GM23338 (cell line): Measurements from ENCODE around the gene SERTAD3. TPM values are rescaled to one million over a fixed set of nuclear protein-coding genes. Genes with fewer than 3 reads are reported as not detected.
A peak's percentile ranks its signal among the peaks of the same experiment; 100 is the strongest.

Experiments
- ATAC-seq: fragments of 200-7000 bp; cut with Tn5 transposase; 3 replicates; pipeline ENCODE4 v1.9.1; 2020
- DNase-seq: peaks from one replicate; pipeline ENCODE4 v3.0.0-alpha.2; 2015; ENCODE audit warnings: low spot score
- H2AFZ ChIP-seq: fragments of 200-600 bp; sonication (generic); 2 replicates; pipeline ENCODE4 v1.8.0; 2016; ENCODE audit warnings: antibody characterized with exemption, mild to moderate bottlenecking, moderate library complexity
- H3F3A ChIP-seq: fragments of 200-600 bp; sonication (generic); replicated peaks from 2 replicates; pipeline ENCODE4 v1.8.0; 2017; ENCODE audit warnings: antibody characterized with exemption, mixed run types, low read depth
- H3K27ac ChIP-seq: fragments of 200-600 bp; sonication (generic); 2 replicates; pipeline ENCODE4 v1.6.1; 2016; ENCODE audit warnings: low read depth
- H3K27me3 ChIP-seq: fragments of 200-600 bp; sonication (generic); 2 replicates; pipeline ENCODE4 v1.8.0; 2016; ENCODE audit warnings: mild to moderate bottlenecking, mixed run types, moderate library complexity; ENCODE audit not compliant: insufficient read depth
- H3K36me3 ChIP-seq: fragments of 200-600 bp; sonication (generic); 2 replicates; pipeline ENCODE4 v1.8.0; 2016; ENCODE audit warnings: mild to moderate bottlenecking; ENCODE audit not compliant: insufficient read depth
- H3K4me1 ChIP-seq: fragments of 200-600 bp; sonication (generic); 2 replicates; pipeline ENCODE4 v1.8.0; 2016; ENCODE audit warnings: mild to moderate bottlenecking, moderate library complexity; ENCODE audit not compliant: insufficient read depth
- H3K4me2 ChIP-seq: fragments of 200-600 bp; sonication (generic); 2 replicates; pipeline ENCODE4 v1.7.1; 2017; ENCODE audit warnings: mixed run types
- H3K4me3 ChIP-seq: fragments of 200-600 bp; sonication (generic); 2 replicates; pipeline ENCODE4 v1.6.1; 2016; ENCODE audit warnings: mixed run types
- H3K79me2 ChIP-seq: fragments of 200-600 bp; sonication (generic); replicated peaks from 2 replicates; pipeline ENCODE4 v1.8.0; 2017; ENCODE audit warnings: mild to moderate bottlenecking; ENCODE audit not compliant: insufficient read depth
- H3K9me2 ChIP-seq: fragments of 200-600 bp; sonication (generic); 2 replicates; pipeline ENCODE4 v1.8.0; 2017; ENCODE audit not compliant: insufficient read depth
- H4K20me1 ChIP-seq: fragments of 200-600 bp; sonication (generic); replicated peaks from 2 replicates; pipeline ENCODE4 v1.8.0; 2017; ENCODE audit warnings: mild to moderate bottlenecking; ENCODE audit not compliant: insufficient read depth
- H3K27ac Mint-ChIP-seq: 2 replicates; pipeline ENCODE4 v1.8.0; 2020; ENCODE audit warnings: inconsistent platforms, mild to moderate bottlenecking, moderate library complexity, mixed read lengths
- H3K27me3 Mint-ChIP-seq: 3 replicates; pipeline ENCODE4 v1.8.0; 2022; ENCODE audit warnings: low read depth, mild to moderate bottlenecking, moderate library complexity, mixed read lengths, inconsistent platforms; ENCODE audit not compliant: insufficient read depth, poor library complexity
- H3K36me3 Mint-ChIP-seq: 3 replicates; pipeline ENCODE4 v1.8.0; 2021; ENCODE audit warnings: low read depth, mild to moderate bottlenecking, inconsistent platforms, moderate library complexity, mixed read lengths
- H3K4me1 Mint-ChIP-seq: 3 replicates; pipeline ENCODE4 v1.8.0; 2020; ENCODE audit warnings: mild to moderate bottlenecking, inconsistent platforms, mixed read lengths
- H3K4me3 Mint-ChIP-seq: 3 replicates; pipeline ENCODE4 v1.8.0; 2021; ENCODE audit warnings: moderate library complexity, mild to moderate bottlenecking, inconsistent platforms, mixed read lengths
- H3K9me3 Mint-ChIP-seq: 3 replicates; pipeline ENCODE4 v1.8.0; 2020; ENCODE audit warnings: moderate library complexity, mild to moderate bottlenecking, inconsistent platforms, mixed read lengths
- CREB1 ChIP-seq: fragments of 250-450 bp; sonication (Bioruptor Pico); IDR thresholded peaks from 2 replicates; pipeline ENCODE4 v1.5.0; 2020; ENCODE audit warnings: low read depth, mild to moderate bottlenecking, moderate library complexity
- EZH2 ChIP-seq: fragments of 200-600 bp; sonication (generic); IDR thresholded peaks from one replicate; pipeline ENCODE4 v1.8.0; 2017; ENCODE audit warnings: antibody characterized with exemption, mild to moderate bottlenecking, low read depth; ENCODE audit not compliant: unreplicated experiment
- EZH2phosphoT487 ChIP-seq: fragments of 200-600 bp; sonication (generic); IDR thresholded peaks from one replicate; pipeline ENCODE4 v1.8.1; 2018; ENCODE audit warnings: antibody characterized with exemption; ENCODE audit not compliant: unreplicated experiment
- JUNB ChIP-seq: IDR thresholded peaks from one replicate; pipeline ENCODE4 v1.6.1; 2016; ENCODE audit warnings: antibody characterized with exemption; ENCODE audit not compliant: unreplicated experiment
- NANOG ChIP-seq: IDR thresholded peaks from 2 replicates; pipeline ENCODE4 v1.6.1; 2016; ENCODE audit warnings: antibody characterized with exemption, borderline replicate concordance
- POLR2AphosphoS5 ChIP-seq: IDR thresholded peaks from 2 replicates; pipeline ENCODE4 v1.6.1; 2016; ENCODE audit warnings: antibody characterized with exemption, low read depth
- STAT1 ChIP-seq: IDR thresholded peaks from one replicate; pipeline ENCODE4 v1.6.1; 2016; ENCODE audit warnings: antibody characterized with exemption; ENCODE audit not compliant: unreplicated experiment
- ZNF114 ChIP-seq: fragments of 250-450 bp; sonication (Bioruptor Pico); IDR thresholded peaks from 2 replicates; pipeline ENCODE4 v1.5.0; 2020; ENCODE audit warnings: mild to moderate bottlenecking, moderate library complexity
- ZNF331 ChIP-seq: fragments of 250-450 bp; sonication (Bioruptor Pico); IDR thresholded peaks from 2 replicates; pipeline ENCODE4 v1.5.0; 2020; ENCODE audit warnings: low read depth, mild to moderate bottlenecking, moderate library complexity
- polyA plus RNA-seq: library from polyadenylated mRNA; unstranded; fragments of >200 nt; fragmentation: Nextera tagmentation; extraction: Ambion mirVana; gene quantifications from 2 replicates; pipeline ENCODE4 v1.2.1, GENCODE V29; 2016
- total RNA-seq: library from RNA; depleted of rRNA; stranded (reverse); fragments of >200 nt; shearing (Covaris generic); gene quantifications from 2 replicates; pipeline ENCODE4 v1.2.3, GENCODE V29; 2014
- TF ChIP-seq, protein P1 (sequence below): fragments of 250-450 bp; sonication (Bioruptor Pico); IDR thresholded peaks from 2 replicates; pipeline ENCODE4 v1.5.0; 2020; ENCODE audit warnings: mild to moderate bottlenecking, moderate library complexity
- TF ChIP-seq, protein P2 (sequence below): IDR thresholded peaks from one replicate; pipeline ENCODE4 v1.6.1; 2018; ENCODE audit warnings: antibody characterized with exemption; ENCODE audit not compliant: unreplicated experiment
- TF ChIP-seq, protein P3 (sequence below): IDR thresholded peaks from 2 replicates; pipeline ENCODE4 v1.6.1; 2016; ENCODE audit warnings: antibody characterized with exemption
- TF ChIP-seq, protein P4 (sequence below), 2 experiments: fragments of 200-600 bp in 1 of 2; sonication (generic) in 1 of 2; conservative IDR thresholded peaks; 2 replicates each; pipeline versions ENCODE4 v1.5.1 to v1.6.1; 2016 to 2017; ENCODE audit warnings: antibody characterized with exemption in 2 of 2, low read depth in 2 of 2, mild to moderate bottlenecking in 2 of 2, moderate library complexity in 1 of 2

SERTAD3 gene
- total and polyA plus RNA-seq, 2 experiments from 2014 or later: 15.4 to 24.1 TPM

DNA sequence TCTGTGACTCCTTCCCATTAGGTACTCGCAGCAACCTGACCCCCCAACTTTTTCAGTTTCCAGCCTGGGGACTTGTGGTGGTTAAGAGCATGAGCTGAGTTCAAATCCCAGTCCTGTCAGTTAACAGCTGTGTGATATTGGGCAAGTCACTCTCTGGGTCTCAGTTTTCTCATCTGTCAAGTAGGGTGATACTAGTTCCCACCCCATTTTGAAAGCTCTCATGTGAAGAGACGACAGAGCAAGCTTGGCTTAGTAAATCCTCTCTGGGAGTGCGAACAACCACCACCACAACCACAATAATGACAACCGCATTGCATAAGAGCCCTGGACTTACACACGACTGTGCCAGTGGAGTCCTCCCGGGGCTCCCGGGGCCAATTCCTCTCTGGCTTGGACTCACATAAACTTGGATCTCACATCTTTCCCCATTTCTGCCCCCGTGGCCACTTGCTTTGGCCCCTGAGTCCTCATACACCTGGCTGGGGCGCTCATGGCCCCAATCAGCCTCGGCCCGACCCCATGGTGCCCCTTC lies 21.0 kb upstream of the SERTAD3 start:
- Histone ChIP-seq H3F3A (peaks cover 3% of the 10 kb centered on the region; the same call in 1 of the 2 replicates), H3K4me1 (no peaks in the 10 kb centered on the region; the same call in 1 of the 2 replicates), H3K27ac (no peak overlapping the region), H3K27me3 (peaks cover 36% of the 10 kb centered on the region), H3K79me2 (no peaks in the 10 kb centered on the region), H2AFZ (peak overlapping the region; percentile 92), H3K4me2 (peak overlapping the region; percentile 88), H3K9me2 (no peaks in the 10 kb centered on the region), H4K20me1 (no peaks in the 10 kb centered on the region), H3K4me3 (peak overlapping the region; percentile 88), H3K36me3 (no peaks in the 10 kb centered on the region)
- Mint-ChIP-seq H3K36me3 (no peaks in the 10 kb centered on the region; the same call in 2 of the 3 replicates), H3K27ac (peak overlapping the region; percentile 87), H3K4me3 (peak overlapping the region; percentile 79), H3K9me3 (no peaks in the 10 kb centered on the region; the same call in 2 of the 3 replicates), H3K27me3 (peaks cover 36% of the 10 kb centered on the region), H3K4me1 (peaks cover 13% of the 10 kb centered on the region)
- TF ChIP-seq, protein P1, sequence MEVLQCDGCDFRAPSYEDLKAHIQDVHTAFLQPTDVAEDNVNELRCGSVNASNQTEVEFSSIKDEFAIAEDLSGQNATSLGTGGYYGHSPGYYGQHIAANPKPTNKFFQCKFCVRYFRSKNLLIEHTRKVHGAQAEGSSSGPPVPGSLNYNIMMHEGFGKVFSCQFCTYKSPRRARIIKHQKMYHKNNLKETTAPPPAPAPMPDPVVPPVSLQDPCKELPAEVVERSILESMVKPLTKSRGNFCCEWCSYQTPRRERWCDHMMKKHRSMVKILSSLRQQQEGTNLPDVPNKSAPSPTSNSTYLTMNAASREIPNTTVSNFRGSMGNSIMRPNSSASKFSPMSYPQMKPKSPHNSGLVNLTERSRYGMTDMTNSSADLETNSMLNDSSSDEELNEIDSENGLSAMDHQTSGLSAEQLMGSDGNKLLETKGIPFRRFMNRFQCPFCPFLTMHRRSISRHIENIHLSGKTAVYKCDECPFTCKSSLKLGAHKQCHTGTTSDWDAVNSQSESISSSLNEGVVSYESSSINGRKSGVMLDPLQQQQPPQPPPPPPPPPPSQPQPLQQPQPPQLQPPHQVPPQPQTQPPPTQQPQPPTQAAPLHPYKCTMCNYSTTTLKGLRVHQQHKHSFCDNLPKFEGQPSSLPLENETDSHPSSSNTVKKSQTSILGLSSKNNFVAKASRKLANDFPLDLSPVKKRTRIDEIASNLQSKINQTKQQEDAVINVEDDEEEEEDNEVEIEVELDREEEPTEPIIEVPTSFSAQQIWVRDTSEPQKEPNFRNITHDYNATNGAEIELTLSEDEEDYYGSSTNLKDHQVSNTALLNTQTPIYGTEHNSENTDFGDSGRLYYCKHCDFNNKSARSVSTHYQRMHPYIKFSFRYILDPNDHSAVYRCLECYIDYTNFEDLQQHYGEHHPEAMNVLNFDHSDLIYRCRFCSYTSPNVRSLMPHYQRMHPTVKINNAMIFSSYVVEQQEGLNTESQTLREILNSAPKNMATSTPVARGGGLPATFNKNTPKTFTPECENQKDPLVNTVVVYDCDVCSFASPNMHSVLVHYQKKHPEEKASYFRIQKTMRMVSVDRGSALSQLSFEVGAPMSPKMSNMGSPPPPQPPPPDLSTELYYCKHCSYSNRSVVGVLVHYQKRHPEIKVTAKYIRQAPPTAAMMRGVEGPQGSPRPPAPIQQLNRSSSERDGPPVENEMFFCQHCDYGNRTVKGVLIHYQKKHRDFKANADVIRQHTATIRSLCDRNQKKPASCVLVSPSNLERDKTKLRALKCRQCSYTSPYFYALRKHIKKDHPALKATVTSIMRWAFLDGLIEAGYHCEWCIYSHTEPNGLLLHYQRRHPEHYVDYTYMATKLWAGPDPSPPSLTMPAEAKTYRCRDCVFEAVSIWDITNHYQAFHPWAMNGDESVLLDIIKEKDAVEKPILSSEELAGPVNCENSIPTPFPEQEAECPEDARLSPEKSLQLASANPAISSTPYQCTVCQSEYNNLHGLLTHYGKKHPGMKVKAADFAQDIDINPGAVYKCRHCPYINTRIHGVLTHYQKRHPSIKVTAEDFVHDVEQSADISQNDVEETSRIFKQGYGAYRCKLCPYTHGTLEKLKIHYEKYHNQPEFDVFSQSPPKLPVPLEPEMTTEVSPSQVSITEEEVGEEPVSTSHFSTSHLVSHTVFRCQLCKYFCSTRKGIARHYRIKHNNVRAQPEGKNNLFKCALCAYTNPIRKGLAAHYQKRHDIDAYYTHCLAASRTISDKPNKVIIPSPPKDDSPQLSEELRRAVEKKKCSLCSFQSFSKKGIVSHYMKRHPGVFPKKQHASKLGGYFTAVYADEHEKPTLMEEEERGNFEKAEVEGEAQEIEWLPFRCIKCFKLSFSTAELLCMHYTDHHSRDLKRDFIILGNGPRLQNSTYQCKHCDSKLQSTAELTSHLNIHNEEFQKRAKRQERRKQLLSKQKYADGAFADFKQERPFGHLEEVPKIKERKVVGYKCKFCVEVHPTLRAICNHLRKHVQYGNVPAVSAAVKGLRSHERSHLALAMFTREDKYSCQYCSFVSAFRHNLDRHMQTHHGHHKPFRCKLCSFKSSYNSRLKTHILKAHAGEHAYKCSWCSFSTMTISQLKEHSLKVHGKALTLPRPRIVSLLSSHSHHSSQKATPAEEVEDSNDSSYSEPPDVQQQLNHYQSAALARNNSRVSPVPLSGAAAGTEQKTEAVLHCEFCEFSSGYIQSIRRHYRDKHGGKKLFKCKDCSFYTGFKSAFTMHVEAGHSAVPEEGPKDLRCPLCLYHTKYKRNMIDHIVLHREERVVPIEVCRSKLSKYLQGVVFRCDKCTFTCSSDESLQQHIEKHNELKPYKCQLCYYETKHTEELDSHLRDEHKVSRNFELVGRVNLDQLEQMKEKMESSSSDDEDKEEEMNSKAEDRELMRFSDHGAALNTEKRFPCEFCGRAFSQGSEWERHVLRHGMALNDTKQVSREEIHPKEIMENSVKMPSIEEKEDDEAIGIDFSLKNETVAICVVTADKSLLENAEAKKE: no peak
- TF ChIP-seq EZH2 (no peak), POLR2AphosphoS5 (no peak), CREB1 (no peak), STAT1 (no peak), NANOG (no peak), EZH2phosphoT487 (no peak), JUNB (no peak), ZNF331 (CRISPR knock-in tag) (no peak), ZNF114 (CRISPR knock-in tag) (no peak)
- TF ChIP-seq, protein P2, sequence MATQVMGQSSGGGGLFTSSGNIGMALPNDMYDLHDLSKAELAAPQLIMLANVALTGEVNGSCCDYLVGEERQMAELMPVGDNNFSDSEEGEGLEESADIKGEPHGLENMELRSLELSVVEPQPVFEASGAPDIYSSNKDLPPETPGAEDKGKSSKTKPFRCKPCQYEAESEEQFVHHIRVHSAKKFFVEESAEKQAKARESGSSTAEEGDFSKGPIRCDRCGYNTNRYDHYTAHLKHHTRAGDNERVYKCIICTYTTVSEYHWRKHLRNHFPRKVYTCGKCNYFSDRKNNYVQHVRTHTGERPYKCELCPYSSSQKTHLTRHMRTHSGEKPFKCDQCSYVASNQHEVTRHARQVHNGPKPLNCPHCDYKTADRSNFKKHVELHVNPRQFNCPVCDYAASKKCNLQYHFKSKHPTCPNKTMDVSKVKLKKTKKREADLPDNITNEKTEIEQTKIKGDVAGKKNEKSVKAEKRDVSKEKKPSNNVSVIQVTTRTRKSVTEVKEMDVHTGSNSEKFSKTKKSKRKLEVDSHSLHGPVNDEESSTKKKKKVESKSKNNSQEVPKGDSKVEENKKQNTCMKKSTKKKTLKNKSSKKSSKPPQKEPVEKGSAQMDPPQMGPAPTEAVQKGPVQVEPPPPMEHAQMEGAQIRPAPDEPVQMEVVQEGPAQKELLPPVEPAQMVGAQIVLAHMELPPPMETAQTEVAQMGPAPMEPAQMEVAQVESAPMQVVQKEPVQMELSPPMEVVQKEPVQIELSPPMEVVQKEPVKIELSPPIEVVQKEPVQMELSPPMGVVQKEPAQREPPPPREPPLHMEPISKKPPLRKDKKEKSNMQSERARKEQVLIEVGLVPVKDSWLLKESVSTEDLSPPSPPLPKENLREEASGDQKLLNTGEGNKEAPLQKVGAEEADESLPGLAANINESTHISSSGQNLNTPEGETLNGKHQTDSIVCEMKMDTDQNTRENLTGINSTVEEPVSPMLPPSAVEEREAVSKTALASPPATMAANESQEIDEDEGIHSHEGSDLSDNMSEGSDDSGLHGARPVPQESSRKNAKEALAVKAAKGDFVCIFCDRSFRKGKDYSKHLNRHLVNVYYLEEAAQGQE: no peak
- TF ChIP-seq, protein P3, sequence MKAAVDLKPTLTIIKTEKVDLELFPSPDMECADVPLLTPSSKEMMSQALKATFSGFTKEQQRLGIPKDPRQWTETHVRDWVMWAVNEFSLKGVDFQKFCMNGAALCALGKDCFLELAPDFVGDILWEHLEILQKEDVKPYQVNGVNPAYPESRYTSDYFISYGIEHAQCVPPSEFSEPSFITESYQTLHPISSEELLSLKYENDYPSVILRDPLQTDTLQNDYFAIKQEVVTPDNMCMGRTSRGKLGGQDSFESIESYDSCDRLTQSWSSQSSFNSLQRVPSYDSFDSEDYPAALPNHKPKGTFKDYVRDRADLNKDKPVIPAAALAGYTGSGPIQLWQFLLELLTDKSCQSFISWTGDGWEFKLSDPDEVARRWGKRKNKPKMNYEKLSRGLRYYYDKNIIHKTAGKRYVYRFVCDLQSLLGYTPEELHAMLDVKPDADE: no peak
- TF ChIP-seq, protein P4, sequence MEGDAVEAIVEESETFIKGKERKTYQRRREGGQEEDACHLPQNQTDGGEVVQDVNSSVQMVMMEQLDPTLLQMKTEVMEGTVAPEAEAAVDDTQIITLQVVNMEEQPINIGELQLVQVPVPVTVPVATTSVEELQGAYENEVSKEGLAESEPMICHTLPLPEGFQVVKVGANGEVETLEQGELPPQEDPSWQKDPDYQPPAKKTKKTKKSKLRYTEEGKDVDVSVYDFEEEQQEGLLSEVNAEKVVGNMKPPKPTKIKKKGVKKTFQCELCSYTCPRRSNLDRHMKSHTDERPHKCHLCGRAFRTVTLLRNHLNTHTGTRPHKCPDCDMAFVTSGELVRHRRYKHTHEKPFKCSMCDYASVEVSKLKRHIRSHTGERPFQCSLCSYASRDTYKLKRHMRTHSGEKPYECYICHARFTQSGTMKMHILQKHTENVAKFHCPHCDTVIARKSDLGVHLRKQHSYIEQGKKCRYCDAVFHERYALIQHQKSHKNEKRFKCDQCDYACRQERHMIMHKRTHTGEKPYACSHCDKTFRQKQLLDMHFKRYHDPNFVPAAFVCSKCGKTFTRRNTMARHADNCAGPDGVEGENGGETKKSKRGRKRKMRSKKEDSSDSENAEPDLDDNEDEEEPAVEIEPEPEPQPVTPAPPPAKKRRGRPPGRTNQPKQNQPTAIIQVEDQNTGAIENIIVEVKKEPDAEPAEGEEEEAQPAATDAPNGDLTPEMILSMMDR (conservative IDR thresholded peaks at IDR 0.05; ENCODE audit: low read depth in 2 of 2): no peak
- DNase-seq: peak; percentile 19
- ATAC-seq: no peak; the same call in 2 of the 3 replicates
